ENCODE data around the gene HSD17B8. TPM values are rescaled to one million over a fixed set of nuclear protein-coding genes. Genes with fewer than 3 reads are reported as not detected.

The HSD17B8 gene
- polyA plus RNA-seq, 6 donors from 2014 or later, result 13.8 to 24.1 (median 21.6) TPM

GRCh38 chr6:33190504-33191107, 13.8 kb upstream of the HSD17B8 start:
- Mint-ChIP-seq H3K27me3 (peaks cover 27 to 64% (median 60%) of the 10 kb centered on the region in 3 donors), H3K27ac (peak overlapping the region in 2 of 6 donors; percentile 26 to 62), H3K36me3 (peaks cover 0 to 11% of the 10 kb centered on the region in 2 donors), H3K9me3 (peaks cover 0 to 8% (median 2%) of the 10 kb centered on the region in 7 donors), H3K4me3 (peak overlapping the region in 1 of 8 donors; percentile 45), H3K4me1 (peaks cover 29 to 33% (median 29%) of the 10 kb centered on the region in 3 donors)
- ATAC-seq (ENCODE audit: low read depth in 2 of 2), result no peak
- no peak for DNase-seq

GRCh38 chr6:33191383-33192104, 12.9 kb upstream of the HSD17B8 start:
- no peak for ATAC-seq (ENCODE audit: low read depth in 2 of 2)
- Mint-ChIP-seq H3K4me1 (peaks cover 34 to 35% (median 35%) of the 10 kb centered on the region in 3 donors), H3K9me3 (peaks cover 0 to 7% (median 2%) of the 10 kb centered on the region in 7 donors), H3K27ac (peak overlapping the region in 3 of 6 donors; percentile 8 to 79 (median 46)), H3K36me3 (peaks cover 0 to 21% of the 10 kb centered on the region in 2 donors), H3K4me3 (peak overlapping the region; percentile 78 to 96 (median 87)), H3K27me3 (peaks cover 26 to 54% (median 51%) of the 10 kb centered on the region in 3 donors)
- no peak for DNase-seq

GRCh38 chr6:33192105-33192646, 12.3 kb upstream of the HSD17B8 start, which contains the start of gene COL11A2:
Gene COL11A2, minus strand, starts transcription at chr6:33192467. Its CDS starts 227 bp downstream, at chr6:33192240.
- peaks cover 0 to 5% (median 0%) of the 10 kb centered on the region in 7 donors for H3K9me3 Mint-ChIP-seq
- ATAC-seq (ENCODE audit: low read depth in 2 of 2), result peak; percentile 66 to 71
- H3K4me1 Mint-ChIP-seq, result peaks cover 35 to 37% (median 37%) of the 10 kb centered on the region in 3 donors
- DNase-seq, result peak; percentile 34
- H3K36me3 Mint-ChIP-seq, result peaks cover 0 to 24% of the 10 kb centered on the region in 2 donors
- peak within 1 kb of the TSS in 4 of 6 donors; percentile 46 to 88 (median 72) for H3K27ac Mint-ChIP-seq
- peak within 1 kb of the TSS; percentile 78 to 96 (median 90) for H3K4me3 Mint-ChIP-seq
- H3K27me3 Mint-ChIP-seq, result peaks cover 21 to 49% (median 46%) of the 10 kb centered on the region in 3 donors

- Mint-ChIP-seq H3K27me3 (peaks cover 17 to 41% (median 38%) of the 10 kb centered on the region in 3 donors), H3K4me1 (peaks cover 36 to 39% (median 38%) of the 10 kb centered on the region in 3 donors), H3K27ac (peak overlapping the region in 3 of 6 donors; percentile 42 to 88 (median 64)), H3K36me3 (peaks cover 0 to 24% of the 10 kb centered on the region in 2 donors), H3K9me3 (peaks cover 0 to 2% (median 0%) of the 10 kb centered on the region in 7 donors), H3K4me3 (peak overlapping the region; percentile 78 to 96 (median 90))
- peak; percentile 46 to 49 for ATAC-seq (ENCODE audit: low read depth in 2 of 2)
- DNase-seq, result peak; percentile 44
Observed at GRCh38 chr6:33192671-33193602, 11.5 kb upstream of the HSD17B8 start.

- ATAC-seq (ENCODE audit: low read depth in 2 of 2) (no peak), DNase-seq (no peak)
- peak overlapping the region in 7 of 8 donors; percentile 24 to 84 (median 69) for H3K4me3 Mint-ChIP-seq
Observed at GRCh38 chr6:33193619-33194018, 10.8 kb upstream of the HSD17B8 start.

GRCh38 chr6:33194431-33194979, 9.9 kb upstream of the HSD17B8 start:
- H3K9me3 Mint-ChIP-seq, result no peaks in the 10 kb centered on the region
- H3K27ac Mint-ChIP-seq, result no peak overlapping the region
- no peak for ATAC-seq (ENCODE audit: low read depth in 2 of 2)
- H3K4me3 Mint-ChIP-seq, result peak overlapping the region in 3 of 8 donors; percentile 61 to 79 (median 69)
- H3K4me1 Mint-ChIP-seq, result peaks cover 52 to 54% (median 52%) of the 10 kb centered on the region in 3 donors
- DNase-seq, result no peak
- peaks cover 11 to 26% (median 26%) of the 10 kb centered on the region in 3 donors for H3K27me3 Mint-ChIP-seq
- peaks cover 0 to 24% of the 10 kb centered on the region in 2 donors for H3K36me3 Mint-ChIP-seq

More at GRCh38 chr6:33193619-33194018, 10.8 kb upstream of the HSD17B8 start:
- Mint-ChIP-seq H3K9me3 (no peaks in the 10 kb centered on the region), H3K36me3 (peaks cover 0 to 24% of the 10 kb centered on the region in 2 donors), H3K27me3 (peaks cover 11 to 34% (median 32%) of the 10 kb centered on the region in 3 donors), H3K27ac (peak overlapping the region in 2 of 6 donors; percentile 70 to 84), H3K4me1 (peaks cover 43 to 46% (median 43%) of the 10 kb centered on the region in 3 donors)

GRCh38 chr6:33195304-33196165, 8.9 kb upstream of the HSD17B8 start:
- Mint-ChIP-seq H3K27ac (peak overlapping the region in 1 of 6 donors; percentile 88), H3K27me3 (peaks cover 8 to 16% (median 15%) of the 10 kb centered on the region in 3 donors), H3K9me3 (no peaks in the 10 kb centered on the region), H3K4me3 (peak overlapping the region in 1 of 8 donors; percentile 79), H3K36me3 (peaks cover 0 to 24% of the 10 kb centered on the region in 2 donors), H3K4me1 (peaks cover 54 to 59% (median 57%) of the 10 kb centered on the region in 3 donors)
- ATAC-seq (ENCODE audit: low read depth in 2 of 2), result no peak
- DNase-seq, result no peak

- Mint-ChIP-seq H3K4me3 (peak overlapping the region; percentile 7 to 99 (median 74)), H3K4me1 (peaks cover 59 to 73% (median 66%) of the 10 kb centered on the region in 3 donors), H3K36me3 (peaks cover 7 to 26% of the 10 kb centered on the region in 2 donors), H3K27me3 (no peaks in the 10 kb centered on the region), H3K9me3 (no peaks in the 10 kb centered on the region), H3K27ac (peak overlapping the region in 3 of 6 donors; percentile 50 to 65 (median 50))
- ATAC-seq (ENCODE audit: low read depth in 2 of 2) (peak; percentile 26 to 29), DNase-seq (peak; percentile 54)
Observed at GRCh38 chr6:33197431-33198048, 6.9 kb upstream of the HSD17B8 start.

GRCh38 chr6:33198159-33198852, 6.1 kb upstream of the HSD17B8 start:
- Mint-ChIP-seq H3K4me3 (peak overlapping the region; percentile 77 to 100 (median 92)), H3K36me3 (peaks cover 13 to 33% of the 10 kb centered on the region in 2 donors), H3K9me3 (no peaks in the 10 kb centered on the region), H3K27ac (peak overlapping the region in 3 of 6 donors; percentile 29 to 96 (median 91)), H3K4me1 (peaks cover 60 to 76% (median 67%) of the 10 kb centered on the region in 3 donors), H3K27me3 (no peaks in the 10 kb centered on the region)
- no peak for DNase-seq
- no peak for ATAC-seq (ENCODE audit: low read depth in 2 of 2)

GRCh38 chr6:33198853-33199436, 5.5 kb upstream of the HSD17B8 start:
- peaks cover 13 to 34% of the 10 kb centered on the region in 2 donors for H3K36me3 Mint-ChIP-seq
- no peaks in the 10 kb centered on the region for H3K27me3 Mint-ChIP-seq
- ATAC-seq (ENCODE audit: low read depth in 2 of 2) (no peak), DNase-seq (no peak)
- H3K27ac Mint-ChIP-seq, result peak overlapping the region in 4 of 6 donors; percentile 75 to 96 (median 84)
- H3K4me1 Mint-ChIP-seq, result peaks cover 65 to 77% (median 69%) of the 10 kb centered on the region in 3 donors
- no peaks in the 10 kb centered on the region for H3K9me3 Mint-ChIP-seq
- H3K4me3 Mint-ChIP-seq, result peak overlapping the region; percentile 90 to 100 (median 97)
